MM.1S (cell line): Measurements from ENCODE around the gene CAMK2A.

Experiments used
- DNase-seq: peaks from one replicate; pipeline ENCODE4 v3.0.0-alpha.2; 2015
- H2AFZ ChIP-seq: fragments of 300-600 bp; sonication (generic); 2 replicates; pipeline ENCODE4 v1.6.0; 2016; ENCODE audit warnings: antibody characterized with exemption, low read length
- H3F3A ChIP-seq: fragments of 300-600 bp; sonication (generic); 2 replicates; pipeline ENCODE4 v1.6.1; 2016; ENCODE audit warnings: mild to moderate bottlenecking, antibody characterized with exemption, low read length, moderate library complexity, mixed read lengths; ENCODE audit not compliant: insufficient read depth
- H3K27ac ChIP-seq: fragments of 300-600 bp; sonication (generic); 2 replicates; pipeline ENCODE4 v1.5.1; 2016; ENCODE audit warnings: mild to moderate bottlenecking, low read length
- H3K27me3 ChIP-seq: fragments of 300-600 bp; sonication (generic); replicated peaks from 2 replicates; pipeline ENCODE4 v1.6.0; 2016; ENCODE audit warnings: low read length; ENCODE audit not compliant: insufficient read depth
- H3K36me3 ChIP-seq: fragments of 300-600 bp; sonication (generic); replicated peaks from 2 replicates; pipeline ENCODE4 v1.6.1; 2016; ENCODE audit warnings: mild to moderate bottlenecking, low read length, mixed read lengths; ENCODE audit not compliant: insufficient read depth
- H3K4me1 ChIP-seq: fragments of 300-600 bp; sonication (generic); 2 replicates; pipeline ENCODE4 v1.6.1; 2016; ENCODE audit warnings: low read length, mixed read lengths
- H3K4me2 ChIP-seq: fragments of 300-600 bp; sonication (generic); 2 replicates; pipeline ENCODE4 v1.6.0; 2016; ENCODE audit warnings: low read depth, low read length
- H3K4me3 ChIP-seq: fragments of 300-600 bp; sonication (generic); 2 replicates; pipeline ENCODE4 v1.5.1; 2016; ENCODE audit warnings: low read length, mixed read lengths
- H3K79me2 ChIP-seq: fragments of 300-600 bp; sonication (generic); 2 replicates; pipeline ENCODE4 v1.6.1; 2016; ENCODE audit warnings: mixed run types, low read length, mixed read lengths
- H3K9ac ChIP-seq: fragments of 300-600 bp; sonication (generic); 2 replicates; pipeline ENCODE4 v1.6.1; 2016; ENCODE audit warnings: low read length, mixed read lengths
- H3K9me2 ChIP-seq: fragments of 300-600 bp; sonication (generic); replicated peaks from 2 replicates; pipeline ENCODE4 v1.6.1; 2016; ENCODE audit warnings: mild to moderate bottlenecking, low read length, mixed read lengths; ENCODE audit not compliant: insufficient read depth
- H3K9me3 ChIP-seq: fragments of 300-600 bp; sonication (generic); replicated peaks from 2 replicates; pipeline ENCODE4 v1.6.1; 2016; ENCODE audit warnings: mild to moderate bottlenecking, low read length, mixed read lengths; ENCODE audit not compliant: insufficient read depth
- H4K20me1 ChIP-seq: fragments of 300-600 bp; sonication (generic); 2 replicates; pipeline ENCODE4 v1.6.1; 2016; ENCODE audit warnings: mild to moderate bottlenecking, low read length, moderate library complexity, mixed read lengths; ENCODE audit not compliant: insufficient read depth
- CTCF ChIP-seq: fragments of 300-600 bp; sonication (generic); IDR thresholded peaks from 2 replicates; pipeline ENCODE4 v1.5.1; 2016; ENCODE audit warnings: antibody characterized with exemption, low read length, mixed read lengths
- EZH2 ChIP-seq: fragments of 300-600 bp; sonication (generic); optimal IDR thresholded peaks from 2 replicates; pipeline ENCODE3; 2017; ENCODE audit warnings: low read depth, mild to moderate bottlenecking, antibody characterized with exemption, low read length, mixed read lengths
- EZH2phosphoT487 ChIP-seq: fragments of 300-600 bp; sonication (generic); IDR thresholded peaks from 2 replicates; pipeline ENCODE4 v1.6.1; 2018; ENCODE audit warnings: antibody characterized with exemption, low read length

The CAMK2A gene

DNA sequence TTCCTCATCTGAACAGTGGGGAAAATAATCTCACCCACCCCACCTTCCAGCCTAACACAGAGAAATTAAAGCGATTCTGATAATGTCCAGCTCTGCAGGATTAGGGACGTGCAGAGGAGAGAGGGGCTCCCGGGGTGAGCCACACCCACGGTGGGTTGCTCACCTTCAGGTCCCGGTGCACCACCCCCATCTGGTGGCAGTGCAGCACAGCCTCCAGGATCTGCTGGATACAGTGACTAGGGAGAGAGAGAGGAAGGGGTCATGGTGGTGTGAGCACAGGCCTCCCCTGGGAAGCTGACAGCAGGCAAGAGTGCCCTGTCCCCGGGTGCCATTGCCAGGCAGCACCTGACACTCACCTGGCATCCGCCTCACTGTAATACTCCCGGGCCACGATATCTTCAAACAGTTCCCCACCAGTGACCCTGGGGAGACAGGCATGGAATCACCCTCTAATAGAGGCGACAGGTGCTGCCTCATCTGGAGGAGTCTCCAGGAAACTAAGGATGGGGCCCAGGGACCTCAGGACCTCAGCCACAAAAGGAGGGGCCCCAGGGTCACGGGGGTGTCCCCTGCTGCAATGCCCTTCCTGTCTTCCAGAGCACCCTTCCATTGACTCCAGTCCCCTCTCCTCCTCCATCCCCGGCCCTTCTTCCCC lies 33.0 kb downstream of the CAMK2A start:
- no peak overlapping the region for H3K9ac ChIP-seq
- no peak overlapping the region for H3K4me2 ChIP-seq
- TF ChIP-seq EZH2phosphoT487 (no peak), EZH2 (no peak), CTCF (no peak)
- no peaks in the 10 kb centered on the region for H3K36me3 ChIP-seq
- no peak overlapping the region for H2AFZ ChIP-seq
- H3F3A ChIP-seq: no peaks in the 10 kb centered on the region
- H3K27ac ChIP-seq: no peak overlapping the region
- no peaks in the 10 kb centered on the region for H3K79me2 ChIP-seq
- no peaks in the 10 kb centered on the region for H3K9me2 ChIP-seq
- no peaks in the 10 kb centered on the region for H3K4me1 ChIP-seq
- no peak overlapping the region for H3K4me3 ChIP-seq
- no peaks in the 10 kb centered on the region for H4K20me1 ChIP-seq
- no peaks in the 10 kb centered on the region for H3K9me3 ChIP-seq
- DNase-seq: no peak
- no peaks in the 10 kb centered on the region for H3K27me3 ChIP-seq

DNA sequence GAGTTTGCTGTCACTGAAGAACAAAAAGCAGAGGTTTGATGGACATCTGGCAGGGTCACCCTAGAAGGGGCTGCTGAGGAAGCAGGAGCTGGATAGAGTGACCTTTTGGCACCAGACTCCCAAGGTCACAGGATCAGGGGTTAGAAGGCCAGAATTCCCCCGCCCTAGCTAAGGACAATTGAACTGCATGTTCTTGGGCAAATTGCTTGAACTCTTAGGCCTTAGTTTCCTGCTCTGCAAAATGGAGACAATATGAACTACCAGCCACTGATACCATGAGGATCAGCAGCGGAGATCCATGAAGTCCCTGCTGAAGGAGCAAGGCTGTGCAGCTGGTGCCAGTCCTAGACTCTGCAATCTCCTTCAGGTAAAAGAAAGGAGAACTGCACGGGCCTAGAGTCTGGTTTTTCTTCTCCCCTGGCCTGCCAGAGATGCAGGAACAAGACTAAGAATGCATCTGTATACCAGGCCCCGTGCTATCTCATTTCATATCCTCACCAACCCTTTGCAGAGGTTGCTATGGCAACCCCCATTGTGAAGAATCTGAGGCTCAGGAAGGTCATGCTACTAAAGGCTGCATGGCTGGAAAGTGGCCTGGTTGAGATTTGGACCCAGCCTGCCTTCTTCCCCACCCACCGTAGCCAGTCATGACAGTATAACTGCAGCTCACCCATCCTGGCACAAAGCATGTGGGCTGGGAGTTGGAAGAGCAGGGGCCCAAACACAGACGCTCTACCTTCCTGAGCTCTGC lies 33.7 kb downstream of the CAMK2A start:
- DNase-seq: no peak
- Histone ChIP-seq H3K4me3 (no peak overlapping the region), H3K4me2 (no peak overlapping the region), H3K27me3 (no peaks in the 10 kb centered on the region), H3F3A (no peaks in the 10 kb centered on the region), H4K20me1 (no peaks in the 10 kb centered on the region), H3K27ac (no peak overlapping the region), H2AFZ (no peak overlapping the region), H3K36me3 (no peaks in the 10 kb centered on the region), H3K9ac (no peak overlapping the region), H3K79me2 (no peaks in the 10 kb centered on the region), H3K4me1 (no peaks in the 10 kb centered on the region), H3K9me2 (no peaks in the 10 kb centered on the region), H3K9me3 (no peaks in the 10 kb centered on the region)
- TF ChIP-seq CTCF: no peak
- no peak for TF ChIP-seq EZH2phosphoT487
- TF ChIP-seq EZH2: no peak

GRCh38 chr5:150254774-150255173 lies 34.8 kb downstream of the CAMK2A start:
- Histone ChIP-seq H3K4me3 (no peak overlapping the region), H3F3A (no peaks in the 10 kb centered on the region), H3K9ac (no peak overlapping the region), H3K4me2 (no peak overlapping the region), H3K79me2 (no peaks in the 10 kb centered on the region), H3K9me3 (no peaks in the 10 kb centered on the region), H4K20me1 (no peaks in the 10 kb centered on the region), H3K9me2 (no peaks in the 10 kb centered on the region), H2AFZ (no peak overlapping the region), H3K36me3 (no peaks in the 10 kb centered on the region), H3K27me3 (no peaks in the 10 kb centered on the region), H3K27ac (no peak overlapping the region), H3K4me1 (no peaks in the 10 kb centered on the region)
- DNase-seq: no peak
- TF ChIP-seq CTCF: no peak
- no peak for TF ChIP-seq EZH2
- TF ChIP-seq EZH2phosphoT487: no peak
